ENCODE results near the gene PDZD2. TPM values are rescaled to one million over a fixed set of nuclear protein-coding genes. Genes with fewer than 3 reads are reported as not detected.

Gene PDZD2
- total and polyA plus RNA-seq, 2 donors (not counting 3 experiments of a cell fraction or from before 2014, with no cell fraction given) = 0.66 to 6.9 TPM

- dilution Hi-C loops (cut with MboI; ENCODE audit: extremely low pct_ligation_motif_present, low sequenced_read_pairs) = no loop called here
- ChIA-PET CTCF (no interaction called here), POLR2A (no interaction called here)
- Histone ChIP-seq H3K4me1 (ENCODE audit: control insufficient read depth, extremely low read depth, insufficient read depth, low read length) (no peaks in the 10 kb centered on the region), H3K27ac (ENCODE audit: insufficient read depth, low read depth, low read length) (no peak overlapping the region), H3K9me1 (replicated peaks; ENCODE audit: control insufficient read depth, extremely low read depth, insufficient read depth, low read length) (no peaks in the 10 kb centered on the region), H2AFZ (ENCODE audit: low read depth, low read length) (no peak overlapping the region), H4K20me1 (replicated peaks; ENCODE audit: control insufficient read depth, extremely low read depth, insufficient read depth, low read length) (no peaks in the 10 kb centered on the region), H3K4me3 (replicated peaks in 1 of 3; ENCODE audit: insufficient read depth in 1 of 3, low read depth in 1 of 3, low read length in 3 of 3) (no peak overlapping the region), H3K9ac (replicated peaks; ENCODE audit: extremely low read depth, insufficient read depth, low read length) (no peak overlapping the region), H3K9me3 (replicated peaks; ENCODE audit: control insufficient read depth, insufficient read depth, low read length) (no peaks in the 10 kb centered on the region), H3K27me3 (ENCODE audit: control insufficient read depth in 2 of 2, insufficient read depth in 2 of 2, low read length in 2 of 2) (no peaks in the 10 kb centered on the region), H3K36me3 (ENCODE audit: control insufficient read depth in 2 of 2, extremely low read depth in 1 of 2, insufficient read depth in 2 of 2, low read length in 2 of 2) (no peaks in the 10 kb centered on the region), H3K4me2 (ENCODE audit: insufficient read depth, low read length) (no peak overlapping the region), H3K79me2 (ENCODE audit: control insufficient read depth, insufficient read depth, low read length) (no peaks in the 10 kb centered on the region)
- TF ChIP-seq CTCF (IDR thresholded peaks at IDR 0.05; ENCODE audit: extremely low read depth in 1 of 2, insufficient read depth in 1 of 2, low read depth in 1 of 2, low read length in 2 of 2) (no peak), MYC (IDR thresholded peaks at IDR 0.05; ENCODE audit: low read depth, low read length) (no peak), FOS (IDR thresholded peaks at IDR 0.05; ENCODE audit: borderline replicate concordance, insufficient read depth, low read length) (no peak), EZH2 (IDR thresholded peaks at IDR 0.05; ENCODE audit: borderline replicate concordance, low read depth, low read length, severe bottlenecking) (no peak), JUN (IDR thresholded peaks at IDR 0.05; ENCODE audit: borderline replicate concordance, insufficient read depth, insufficient read length, low read depth) (no peak), GATA2 (IDR thresholded peaks at IDR 0.05; ENCODE audit: insufficient read depth, insufficient read length, low read depth, low read length) (no peak), POLR2A (IDR thresholded peaks at IDR 0.05; ENCODE audit: low read depth, low read length) (no peak), POLR2AphosphoS5 (IDR thresholded peaks at IDR 0.05; ENCODE audit: insufficient read depth, low read depth, low read length) (no peak)
- TF ChIP-seq, protein P1, sequence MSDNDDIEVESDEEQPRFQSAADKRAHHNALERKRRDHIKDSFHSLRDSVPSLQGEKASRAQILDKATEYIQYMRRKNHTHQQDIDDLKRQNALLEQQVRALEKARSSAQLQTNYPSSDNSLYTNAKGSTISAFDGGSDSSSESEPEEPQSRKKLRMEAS (IDR thresholded peaks at IDR 0.05; ENCODE audit: insufficient read depth, insufficient read length) = no peak
- DNase-seq (ENCODE audit: low read depth, low spot score) (no peak), FAIRE-seq (no peak)
- intact Hi-C loops (cut with micrococcal nuclease) = no loop called here
- no TSS peak for BruUV-seq (replicated peaks)
Observed at GRCh38 chr5:31798168-31798567, 159.2 kb downstream of the PDZD2 start.

Data from endothelial cell of umbilical vein (primary cell).